Measurements from ENCODE around the gene NETO2. TPM values are rescaled to one million over a fixed set of nuclear protein-coding genes. Genes with fewer than 3 reads are reported as not detected.

Gene NETO2
- total and polyA plus RNA-seq, 2 of the 13 experiments (the other 11 are each of a cell fraction or from before 2014, with no cell fraction given) = 8.2 to 13.5 TPM

GRCh38 chr16:47142821-47143676 lies 696 bp downstream of the NETO2 start (continued):
- TF ChIP-seq, protein P1, sequence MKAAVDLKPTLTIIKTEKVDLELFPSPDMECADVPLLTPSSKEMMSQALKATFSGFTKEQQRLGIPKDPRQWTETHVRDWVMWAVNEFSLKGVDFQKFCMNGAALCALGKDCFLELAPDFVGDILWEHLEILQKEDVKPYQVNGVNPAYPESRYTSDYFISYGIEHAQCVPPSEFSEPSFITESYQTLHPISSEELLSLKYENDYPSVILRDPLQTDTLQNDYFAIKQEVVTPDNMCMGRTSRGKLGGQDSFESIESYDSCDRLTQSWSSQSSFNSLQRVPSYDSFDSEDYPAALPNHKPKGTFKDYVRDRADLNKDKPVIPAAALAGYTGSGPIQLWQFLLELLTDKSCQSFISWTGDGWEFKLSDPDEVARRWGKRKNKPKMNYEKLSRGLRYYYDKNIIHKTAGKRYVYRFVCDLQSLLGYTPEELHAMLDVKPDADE (CRISPR knock-in tag; IDR thresholded peaks at IDR 0.05) = 0 out of 2 replicates have a peak, but pooled peaks have one; percentile 72
- TF ChIP-seq ZNF343 (CRISPR knock-in tag; IDR thresholded peaks at IDR 0.05) = no peak
- TF ChIP-seq ZNF616 (CRISPR knock-in tag; IDR thresholded peaks at IDR 0.05; ENCODE audit: low read depth) = 0 out of 2 replicates have a peak, but pooled peaks have one; percentile 43
- TF ChIP-seq POGK (CRISPR knock-in tag; conservative IDR thresholded peaks at IDR 0.05) = peak; percentile 69
- no peak for TF ChIP-seq SIN3B (IDR thresholded peaks at IDR 0.05; ENCODE audit: low read length)
- TF ChIP-seq EZH2 (conservative IDR thresholded peaks at IDR 0.05; ENCODE audit: low read depth, low read length) = no peak; the same call in 1 of the 2 replicates
- TF ChIP-seq CENPT (CRISPR knock-in tag; IDR thresholded peaks at IDR 0.05; ENCODE audit: low read depth) = no peak
- no peak for TF ChIP-seq DZIP1 (CRISPR knock-in tag; IDR thresholded peaks at IDR 0.05)
- no peak for TF ChIP-seq ZNF350 (CRISPR knock-in tag; IDR thresholded peaks at IDR 0.05; ENCODE audit: borderline replicate concordance, low read depth)
- TF ChIP-seq ZNF253 (CRISPR knock-in tag; IDR thresholded peaks at IDR 0.05; ENCODE audit: borderline replicate concordance) = 0 out of 2 replicates have a peak, but pooled peaks have one; percentile 26
- TF ChIP-seq ARNTL (CRISPR knock-in tag; IDR thresholded peaks at IDR 0.05) = no peak
- no peak for TF ChIP-seq MED13 (CRISPR knock-in tag; IDR thresholded peaks at IDR 0.05)
- peak; percentile 56 for TF ChIP-seq THAP11 (CRISPR knock-in tag; IDR thresholded peaks at IDR 0.05)
- no peak for TF ChIP-seq MBNL3 (CRISPR knock-in tag; conservative IDR thresholded peaks at IDR 0.05)
- TF ChIP-seq ZNF607 (CRISPR knock-in tag; IDR thresholded peaks at IDR 0.05; ENCODE audit: borderline replicate concordance) = 0 out of 2 replicates have a peak, but pooled peaks have one; percentile 79
- TF ChIP-seq DRAP1 (CRISPR knock-in tag; IDR thresholded peaks at IDR 0.05) = no peak
- TF ChIP-seq CEBPZ (IDR thresholded peaks at IDR 0.05; ENCODE audit: low read length) = no peak
- no peak for TF ChIP-seq ZNF468 (CRISPR knock-in tag; IDR thresholded peaks at IDR 0.05)
- TF ChIP-seq PHB2 (IDR thresholded peaks at IDR 0.05; ENCODE audit: partially characterized antibody) = no peak
- no peak; the same call in 1 of the 2 replicates for TF ChIP-seq MXD4 (CRISPR knock-in tag; IDR thresholded peaks at IDR 0.05)

All from HepG2 (cell line).